ENCODE results near the gene SEPTIN11. TPM values are rescaled to one million over a fixed set of nuclear protein-coding genes. Genes with fewer than 3 reads are reported as not detected.

The SEPTIN11 gene
- total RNA-seq, 1 experiment from 2014 or later = 121 TPM

GRCh38 chr4:76943790-76944189, 5.8 kb upstream of the SEPTIN11 start:
- Histone ChIP-seq H3K36me3 (ENCODE audit: insufficient read depth, low read length, poor library complexity, severe bottlenecking) (no peaks in the 10 kb centered on the region), H3K9me3 (ENCODE audit: low read depth, low read length, poor library complexity, severe bottlenecking) (no peaks in the 10 kb centered on the region), H3K27ac (ENCODE audit: low read depth, low read length, poor library complexity, severe bottlenecking) (no peak overlapping the region), H3K4me1 (ENCODE audit: insufficient read depth, low read length, poor library complexity, severe bottlenecking) (no peaks in the 10 kb centered on the region), H3K4me3 (ENCODE audit: low read depth, low read length, poor library complexity, severe bottlenecking) (no peak overlapping the region), H3K27me3 (replicated peaks; ENCODE audit: insufficient read depth, low read depth, low read length, poor library complexity) (no peaks in the 10 kb centered on the region)
- ChIA-PET CTCF (interaction anchor here (0.6 kb wide), 1 partner anchor 434 kb away, joined by 3 read pairs; no protein-coding TSS in a partner anchor), POLR2A (ENCODE audit: low non-redundant PET) (no interaction called here)
- intact Hi-C loops (cut with micrococcal nuclease; ENCODE audit: unreplicated experiment) = no loop called here
- no peak for DNase-seq (ENCODE audit: low spot score)
- BruUV-seq (replicated peaks) = no TSS peak
- TF ChIP-seq CTCF (conservative IDR thresholded peaks at IDR 0.05; ENCODE audit: low read depth, low read length) (no peak), EZH2 (IDR thresholded peaks at IDR 0.05; ENCODE audit: borderline replicate concordance, low read depth, low read length, poor library complexity, severe bottlenecking) (no peak)

GRCh38 chr4:76947369-76947768, 2.2 kb upstream of the SEPTIN11 start:
- Histone ChIP-seq H3K27me3 (replicated peaks; ENCODE audit: insufficient read depth, low read depth, low read length, poor library complexity) (no peaks in the 10 kb centered on the region), H3K4me3 (ENCODE audit: low read depth, low read length, poor library complexity, severe bottlenecking) (no peak overlapping the region), H3K36me3 (ENCODE audit: insufficient read depth, low read length, poor library complexity, severe bottlenecking) (no peaks in the 10 kb centered on the region), H3K9me3 (ENCODE audit: low read depth, low read length, poor library complexity, severe bottlenecking) (no peaks in the 10 kb centered on the region), H3K27ac (ENCODE audit: low read depth, low read length, poor library complexity, severe bottlenecking) (no peak overlapping the region), H3K4me1 (ENCODE audit: insufficient read depth, low read length, poor library complexity, severe bottlenecking) (peaks cover 9% of the 10 kb centered on the region)
- intact Hi-C loops (cut with micrococcal nuclease; ENCODE audit: unreplicated experiment) = loop anchor here (5.0 kb wide), 1 partner anchor 145 kb away; no protein-coding TSS in a partner anchor
- DNase-seq (ENCODE audit: low spot score) = no peak
- no TSS peak for BruUV-seq (replicated peaks)
- TF ChIP-seq EZH2 (IDR thresholded peaks at IDR 0.05; ENCODE audit: borderline replicate concordance, low read depth, low read length, poor library complexity, severe bottlenecking) = no peak
- TF ChIP-seq CTCF (conservative IDR thresholded peaks at IDR 0.05; ENCODE audit: low read depth, low read length) = no peak
- CTCF ChIA-PET = interaction anchor here (0.7 kb wide), 1 partner anchor 136 kb away, joined by 4 read pairs; no protein-coding TSS in a partner anchor
- POLR2A ChIA-PET (ENCODE audit: low non-redundant PET) = no interaction called here

GRCh38 chr4:76948443-76949275, 893 bp upstream of the SEPTIN11 start:
- peak overlapping the region; percentile 82 for H3K27ac ChIP-seq (ENCODE audit: low read depth, low read length, poor library complexity, severe bottlenecking)
- H3K27me3 ChIP-seq (replicated peaks; ENCODE audit: insufficient read depth, low read depth, low read length, poor library complexity) = no peaks in the 10 kb centered on the region
- no peaks in the 10 kb centered on the region for H3K36me3 ChIP-seq (ENCODE audit: insufficient read depth, low read length, poor library complexity, severe bottlenecking)
- no peaks in the 10 kb centered on the region for H3K9me3 ChIP-seq (ENCODE audit: low read depth, low read length, poor library complexity, severe bottlenecking)
- H3K4me3 ChIP-seq (ENCODE audit: low read depth, low read length, poor library complexity, severe bottlenecking) = peak overlapping the region; percentile 63
- TSS peak; percentile 27 for BruUV-seq (replicated peaks)
- intact Hi-C loops (cut with micrococcal nuclease; ENCODE audit: unreplicated experiment) = loop anchor here (2.0 to 5.0 kb wide), 2 partner anchors 146 to 436 kb away; no protein-coding TSS in a partner anchor
- ChIA-PET CTCF (no interaction called here), POLR2A (ENCODE audit: low non-redundant PET) (interaction anchor here (0.5 kb wide), 1 partner anchor 47 kb away, joined by 3 read pairs; no protein-coding TSS in a partner anchor)
- no peak for TF ChIP-seq CTCF (conservative IDR thresholded peaks at IDR 0.05; ENCODE audit: low read depth, low read length)
- no peak for TF ChIP-seq EZH2 (IDR thresholded peaks at IDR 0.05; ENCODE audit: borderline replicate concordance, low read depth, low read length, poor library complexity, severe bottlenecking)
- peak; percentile 83 for DNase-seq (ENCODE audit: low spot score)
- H3K4me1 ChIP-seq (ENCODE audit: insufficient read depth, low read length, poor library complexity, severe bottlenecking) = peaks cover 22% of the 10 kb centered on the region
